GM12878 (cell line): ENCODE measurements around the gene UGT2B10. TPM values are rescaled to one million over a fixed set of nuclear protein-coding genes. Genes with fewer than 3 reads are reported as not detected.

Experiments
- ATAC-seq: fragments of 200-7000 bp; cut with Tn5 transposase; 3 replicates; pipeline ENCODE4 v1.9.1; 2020; ENCODE audit warnings: mild to moderate bottlenecking, moderate library complexity
- BruUV-seq: library from RNA; stranded (reverse); fragments of 400-500 nt; replicated peaks from 2 replicates; lab custom pipeline; 2021; lab: Mats Ljungman, UMichigan
- CTCF ChIA-PET: fragments of 300-600 bp; sonication (Branson Sonifier 250); formaldehyde crosslinking; extraction: SDS; loops from one replicate; lab custom pipeline; 2021; ENCODE audit warnings: inconsistent platforms; lab: Yijun Ruan, JAX
- POLR2A ChIA-PET: fragments of 350-600 bp; formaldehyde crosslinking; extraction: SDS; loops from one replicate; lab custom pipeline; 2021; ENCODE audit warnings: inconsistent platforms; lab: Charles Lee
- RAD21 ChIA-PET: fragments of 300-600 bp; sonication (Branson Sonifier 250); formaldehyde crosslinking; loops from one replicate; lab custom pipeline; 2023; ENCODE audit warnings: antibody characterized with exemption; ENCODE audit not compliant: unreplicated experiment; lab: Charles Lee
- SMC1A ChIA-PET: fragments of 300-600 bp; sonication (Branson Sonifier 250); formaldehyde crosslinking; loops from one replicate; lab custom pipeline; 2023; ENCODE audit not compliant: unreplicated experiment, uncharacterized antibody; lab: Charles Lee
- DNase-seq: peaks from one replicate; pipeline ENCODE4 v3.0.0-alpha.2; 2011; ENCODE audit warnings: low read depth, low spot score
- FAIRE-seq: peaks from 3 replicates; lab custom pipeline; 2011; peaks lifted over from hg19 to GRCh38; lab: Jason Lieb, UNC
- H2AFZ ChIP-seq: 2 replicates; pipeline ENCODE4 v1.6.0; 2011; ENCODE audit warnings: low read depth, low read length, control low read depth; ENCODE audit not compliant: control insufficient read depth
- H3K27ac ChIP-seq: 2 replicates; pipeline ENCODE4 v1.5.1; 2011; ENCODE audit warnings: control low read depth; ENCODE audit not compliant: control insufficient read depth, insufficient read depth
- H3K27me3 ChIP-seq, 2 experiments: replicated peaks in 1 of 2; 2 replicates each; pipeline versions ENCODE4 v1.6.0 to v1.6.1; 2011; ENCODE audit warnings: low read length in 1 of 2; ENCODE audit not compliant: control insufficient read depth in 2 of 2, insufficient read depth in 2 of 2
- H3K36me3 ChIP-seq, 2 experiments: 2 replicates each; pipeline ENCODE4 v1.5.1; 2011; ENCODE audit warnings: low read length in 1 of 2; ENCODE audit not compliant: control insufficient read depth in 2 of 2, insufficient read depth in 2 of 2
- H3K4me1 ChIP-seq: 2 replicates; pipeline ENCODE4 v1.6.1; 2011; ENCODE audit warnings: mild to moderate bottlenecking, low read length, moderate library complexity, mixed read lengths; ENCODE audit not compliant: control insufficient read depth, insufficient read depth
- H3K4me2 ChIP-seq: 2 replicates; pipeline ENCODE4 v1.6.0; 2011; ENCODE audit warnings: control low read depth; ENCODE audit not compliant: control insufficient read depth, insufficient read depth
- H3K4me3 ChIP-seq: fragments of 200-600 bp; sonication (generic); 2 replicates; pipeline ENCODE4 v1.5.1; 2016
- H3K79me2 ChIP-seq: 2 replicates; pipeline ENCODE4 v1.6.0; 2011; ENCODE audit warnings: low read length; ENCODE audit not compliant: control insufficient read depth, insufficient read depth
- H3K9ac ChIP-seq: 2 replicates; pipeline ENCODE4 v1.8.0; 2011; ENCODE audit warnings: low read length, control low read depth, mixed read lengths; ENCODE audit not compliant: control insufficient read depth, insufficient read depth
- H3K9me3 ChIP-seq: replicated peaks from 3 replicates; pipeline ENCODE4 v1.5.1; 2011; ENCODE audit warnings: mild to moderate bottlenecking, low read length; ENCODE audit not compliant: control insufficient read depth, insufficient read depth
- H4K20me1 ChIP-seq: 2 replicates; pipeline ENCODE4 v1.6.0; 2011; ENCODE audit not compliant: control insufficient read depth, insufficient read depth
- BMI1 ChIP-seq: fragments of 450-650 bp; IDR thresholded peaks from 2 replicates; pipeline ENCODE4 v1.6.1; 2016; ENCODE audit warnings: mild to moderate bottlenecking, moderate library complexity, borderline replicate concordance
- CHD2 ChIP-seq: IDR thresholded peaks from 2 replicates; pipeline ENCODE4 v1.6.1; 2011; ENCODE audit warnings: low read depth, low read length, improper control_type of control experiment, borderline replicate concordance
- GATAD2B ChIP-seq: fragments of 450-650 bp; conservative IDR thresholded peaks from 2 replicates; pipeline ENCODE4 v1.6.1; 2017; ENCODE audit warnings: low read depth, mild to moderate bottlenecking, moderate library complexity
- SUZ12 ChIP-seq: fragments of 200-600 bp; sonication (generic); IDR thresholded peaks from one replicate; pipeline ENCODE4 v1.6.1; 2018; ENCODE audit warnings: antibody characterized with exemption, mild to moderate bottlenecking; ENCODE audit not compliant: unreplicated experiment
- ZNF384 ChIP-seq: IDR thresholded peaks from 2 replicates; pipeline ENCODE4 v1.6.1; 2012; ENCODE audit warnings: low read depth, mild to moderate bottlenecking, low read length, improper control_type of control experiment, borderline replicate concordance
- WGBS: methylation state at CpG from one replicate; pipeline ENCODE4 v1.1.6; 2016; ENCODE audit warnings: low lambda C conversion rate; ENCODE audit not compliant: insufficient replicate concordance, insufficient coverage; ENCODE audit errors: missing lambda C conversion rate; 5-methylcytosine and 5-hydroxymethylcytosine counted together
- in situ Hi-C: fragments of 300-500 bp; cut with MboI; formaldehyde crosslinking; loops from 9 replicates; pipeline ENCODE4 v1.14.3; 2018; ENCODE audit warnings: mixed read lengths
- intact Hi-C: fragments of 100-400 bp; cut with micrococcal nuclease; formaldehyde crosslinking; loops from one replicate; pipeline ENCODE4 v1.14.2; 2022; ENCODE audit not compliant: unreplicated experiment
- polyA plus RNA-seq, 11 experiments: library from polyadenylated mRNA; depleted of rRNA in 4 of 11; unstranded in 6 of 11; stranded (reverse) in 5 of 11; fragments of >200 nt; fragmentation: Nextera tagmentation in 4 of 11; fragmentation: Illumina TruSeq in 1 of 11; extraction: Ambion mirVana in 4 of 11; extraction: Trizol in 1 of 11; gene quantifications; 1 replicate in 1 of 11; 2 replicates in 10 of 11; pipeline versions ENCODE4 v1.2.1 to v1.2.3, GENCODE V29; 2011 to 2016; ENCODE audit warnings: inconsistent platforms in 2 of 11, missing spikeins in 2 of 11, low read depth in 1 of 11
- total RNA-seq, 4 experiments: library from RNA; depleted of rRNA in 3 of 4; stranded (reverse); fragments of >200 nt in 3 of 4; fragmentation: Illumina TruSeq in 1 of 4; extraction: Trizol in 1 of 4; gene quantifications; 2 replicates each; pipeline versions ENCODE4 v1.2.1 to v1.2.3, GENCODE V29; 2013 to 2021

The UGT2B10 gene
- total and polyA plus RNA-seq, 10 of the 15 experiments (the other 5 are each of a cell fraction or from before 2014, with no cell fraction given) = not detected

DNA sequence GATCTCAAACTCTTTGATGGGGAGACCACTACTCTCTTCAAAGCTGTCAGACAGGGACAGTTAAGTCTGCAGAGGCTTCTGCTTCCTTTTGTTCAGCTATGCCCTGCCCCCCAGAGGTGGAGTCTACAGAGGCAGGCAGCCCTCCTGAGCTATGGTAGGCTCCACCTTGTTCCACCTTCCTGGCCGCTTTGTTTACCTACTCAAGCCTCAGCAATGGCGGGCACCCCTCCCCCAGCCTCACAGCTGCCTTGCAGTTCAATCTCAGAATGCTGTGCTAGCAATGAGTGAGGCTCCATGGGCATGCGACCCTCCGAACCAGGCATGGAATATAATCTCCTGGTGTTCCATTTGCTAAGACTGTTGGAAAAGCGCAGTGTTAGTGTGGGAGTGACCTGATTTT, 42.1 kb upstream of the UGT2B10 start:
- no peak overlapping the region for H3K4me2 ChIP-seq
- no peaks in the 10 kb centered on the region for H3K4me1 ChIP-seq
- H4K20me1 ChIP-seq = no peaks in the 10 kb centered on the region
- in situ Hi-C loops (no loop called here), intact Hi-C loops (no loop called here)
- SMC1A ChIA-PET = no interaction called here
- no peak for FAIRE-seq
- no peaks in the 10 kb centered on the region for H3K9me3 ChIP-seq
- H3K36me3 ChIP-seq = no peaks in the 10 kb centered on the region
- CTCF ChIA-PET = no interaction called here
- POLR2A ChIA-PET = no interaction called here
- no peak for DNase-seq
- H3K79me2 ChIP-seq = no peaks in the 10 kb centered on the region
- RAD21 ChIA-PET = no interaction called here
- H3K27ac ChIP-seq = no peak overlapping the region
- no peak overlapping the region for H3K9ac ChIP-seq
- H3K4me3 ChIP-seq = no peak overlapping the region
- H2AFZ ChIP-seq = no peak overlapping the region
- no TSS peak for BruUV-seq
- TF ChIP-seq SUZ12 = no peak
- TF ChIP-seq ZNF384 = no peak
- no peak for TF ChIP-seq GATAD2B
- 15% methylated on average over 5 of the region's 5 CpGs for WGBS
- no peaks in the 10 kb centered on the region for H3K27me3 ChIP-seq
- ATAC-seq = no peak

GRCh38 chr4:68780232-68780631, 35.6 kb upstream of the UGT2B10 start:
- FAIRE-seq = no peak
- H3K27ac ChIP-seq = no peak overlapping the region
- H3K4me3 ChIP-seq = no peak overlapping the region
- CTCF ChIA-PET = no interaction called here
- in situ Hi-C loops (no loop called here), intact Hi-C loops (no loop called here)
- no peak for DNase-seq
- POLR2A ChIA-PET = no interaction called here
- no TSS peak for BruUV-seq
- H3K36me3 ChIP-seq = no peaks in the 10 kb centered on the region
- H3K79me2 ChIP-seq = no peaks in the 10 kb centered on the region
- H4K20me1 ChIP-seq = no peaks in the 10 kb centered on the region
- no peak overlapping the region for H3K9ac ChIP-seq
- ATAC-seq = no peak
- no peaks in the 10 kb centered on the region for H3K9me3 ChIP-seq
- no peaks in the 10 kb centered on the region for H3K4me1 ChIP-seq
- RAD21 ChIA-PET = no interaction called here
- TF ChIP-seq CHD2 (no peak), BMI1 (no peak)
- TF ChIP-seq, all 136 proteins: peak for 0
- SMC1A ChIA-PET = interaction anchor here (0.6 kb wide), 1 partner anchor 431 kb away, joined by 3 read pairs; no protein-coding TSS in a partner anchor
- no peak overlapping the region for H2AFZ ChIP-seq
- H3K4me2 ChIP-seq = no peak overlapping the region
- no peaks in the 10 kb centered on the region for H3K27me3 ChIP-seq
- 31% methylated on average over 1 of the region's 1 CpG for WGBS
